Stimulated activated CD4-positive, alpha-beta T cell treated with anti-CD3 and anti-CD28 coated beads, Interleukin-4, amount 100 ng/mL, for 24 hours (primary cell): ENCODE results near the gene ZCRB1.

ENCODE experiments used
- DNase-seq: peaks from one replicate; pipeline ENCODE4 v3.0.0-alpha.2; 2020

ZCRB1 gene

DNA sequence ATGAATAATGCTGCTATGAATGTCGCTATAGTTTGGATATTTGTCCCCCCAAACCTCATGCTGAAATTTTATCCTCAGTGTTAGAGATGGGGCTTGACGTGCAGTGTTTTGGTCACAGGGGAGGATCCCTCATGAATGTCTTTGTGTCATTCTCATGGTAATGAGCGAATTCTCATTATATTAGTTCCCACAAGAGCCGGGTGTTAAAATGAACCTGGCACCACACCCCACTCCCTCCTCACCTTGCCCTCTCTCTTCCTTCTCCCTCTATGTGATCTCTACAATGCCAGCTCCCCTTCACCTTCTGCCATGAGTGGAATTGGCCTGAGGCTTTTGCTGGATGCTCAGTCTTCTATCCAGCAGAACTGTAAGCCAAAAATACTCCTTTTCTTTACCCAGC, 50.4 kb downstream of the ZCRB1 start:
- no peak for DNase-seq

DNA sequence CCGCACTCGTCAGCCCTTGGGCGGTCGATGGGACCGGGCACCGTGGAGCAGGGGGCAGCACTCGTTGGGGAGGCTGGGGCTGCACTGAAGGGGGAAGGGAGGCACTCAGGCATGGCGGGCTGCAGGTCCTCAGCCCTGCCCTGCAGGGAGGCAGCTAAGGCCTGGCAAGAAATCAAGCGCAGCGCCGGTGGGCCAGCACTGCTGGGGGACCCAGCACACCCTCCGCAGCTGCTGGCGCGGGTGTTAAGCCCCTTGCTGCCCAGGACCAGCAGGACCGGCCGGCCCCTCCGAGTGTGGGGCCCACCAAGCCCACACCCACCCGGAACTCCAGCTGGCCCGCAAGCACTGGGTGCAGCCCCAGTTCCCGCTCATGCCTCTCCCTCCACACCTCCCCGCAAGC, 52.2 kb downstream of the ZCRB1 start:
- no peak for DNase-seq

DNA sequence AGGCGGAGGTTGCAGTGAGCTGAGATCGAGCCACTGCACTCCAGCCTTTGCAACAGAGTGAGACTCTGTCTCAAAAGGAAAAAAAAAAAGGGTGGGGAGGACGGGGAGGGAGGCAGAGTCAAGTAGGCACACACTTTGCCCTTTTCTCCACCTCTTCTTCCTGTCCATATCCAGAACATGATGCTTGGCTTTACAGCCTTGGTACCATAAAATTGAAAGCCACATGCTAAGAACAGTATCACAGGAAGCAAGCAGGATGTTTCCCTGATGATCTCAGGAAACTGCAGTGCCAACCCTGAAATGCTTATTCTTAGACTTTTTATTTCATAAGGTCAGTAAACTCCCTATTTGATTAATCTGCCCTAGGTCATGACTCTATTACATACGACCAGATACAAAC, 55.3 kb downstream of the ZCRB1 start:
- DNase-seq, result no peak

DNA sequence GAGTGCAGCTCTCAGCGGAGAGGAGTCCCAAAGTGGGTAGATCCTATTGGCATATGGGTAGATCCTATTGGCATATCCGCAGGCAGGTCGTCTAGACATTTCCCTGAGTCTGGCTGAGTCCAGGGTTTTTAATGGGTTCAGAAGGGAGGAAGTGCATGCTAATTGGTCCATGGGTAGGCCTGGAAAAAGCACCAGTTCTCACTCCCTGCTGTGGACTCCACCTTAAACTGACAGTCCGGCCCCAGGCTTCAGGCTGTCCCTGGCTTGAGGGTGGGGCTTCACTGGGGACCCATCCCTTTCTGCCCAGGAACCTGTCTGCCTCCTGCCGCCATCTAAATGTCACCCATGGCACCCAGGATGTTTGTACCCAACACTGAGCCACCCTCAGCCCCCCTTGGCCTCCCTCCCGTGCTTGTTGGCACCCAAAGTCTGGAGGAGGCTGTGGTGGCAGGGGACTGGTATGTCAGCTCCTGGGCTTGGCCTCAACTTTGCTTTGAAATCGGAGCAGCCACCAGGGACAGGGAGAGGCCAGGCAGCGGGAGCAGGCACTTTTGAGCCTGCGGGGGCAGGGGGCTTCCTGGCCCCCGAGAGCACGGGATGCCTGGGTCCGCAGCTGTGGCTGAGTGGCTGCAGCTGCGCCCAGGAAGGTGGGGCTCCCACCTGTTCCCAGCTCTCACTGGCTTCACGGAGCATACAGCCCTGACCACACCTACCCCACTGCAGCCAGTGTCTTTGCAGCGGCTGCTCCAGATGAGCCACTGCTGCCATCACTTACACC, 58.3 kb downstream of the ZCRB1 start:
- no peak for DNase-seq

DNA sequence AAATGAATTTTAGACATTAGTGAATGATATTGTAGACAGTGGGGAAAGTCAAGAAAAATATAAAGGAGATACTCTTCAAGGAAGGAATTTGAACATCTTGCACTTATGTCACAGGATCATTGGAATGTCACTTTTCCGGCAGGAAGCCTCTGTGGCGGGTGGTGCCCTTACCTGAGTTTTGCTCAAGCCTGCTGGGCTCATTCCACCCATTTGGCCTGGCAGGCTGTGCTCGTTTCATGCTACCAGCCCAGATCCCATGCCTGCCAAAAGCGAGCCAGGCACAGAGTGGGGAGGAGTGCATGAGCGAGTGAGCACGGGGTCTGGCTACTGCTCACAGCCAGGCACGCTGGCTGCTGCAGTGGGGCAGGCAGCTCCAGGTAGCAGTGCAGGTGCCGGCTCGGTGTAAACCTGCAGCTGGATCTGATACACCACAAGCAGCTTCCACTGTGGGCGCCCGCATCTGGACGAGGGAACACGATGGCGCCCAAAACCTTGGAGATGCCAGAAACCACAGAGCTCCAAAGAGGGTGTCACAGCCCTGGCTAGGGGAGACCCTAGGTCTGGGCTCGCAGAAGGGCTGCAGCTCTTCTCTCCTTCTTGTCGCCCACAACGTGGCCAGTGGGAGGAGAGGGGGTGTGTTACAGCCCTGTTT, 59.2 kb downstream of the ZCRB1 start:
- no peak for DNase-seq

DNA sequence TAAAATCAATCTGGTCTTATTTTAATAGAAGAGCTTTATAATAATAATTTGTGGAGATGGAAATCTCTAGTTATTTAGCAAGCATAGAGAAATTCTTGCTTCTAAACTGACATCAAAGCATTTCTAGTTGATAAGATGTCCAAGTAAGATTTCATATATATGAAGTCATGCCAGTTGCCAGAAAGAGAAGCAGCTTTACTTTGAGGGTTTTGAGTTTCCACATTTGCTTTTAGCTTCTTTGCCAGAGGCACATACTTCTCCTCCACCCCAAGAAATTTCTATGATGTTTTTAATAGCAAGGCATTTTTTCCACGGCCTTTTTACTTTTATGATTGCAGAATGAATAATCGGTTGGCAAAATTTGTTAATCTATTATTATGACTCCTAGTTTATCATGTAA, 63.6 kb downstream of the ZCRB1 start:
- no peak for DNase-seq
